GM23338 (cell line): Measurements from ENCODE around the gene HSCB. TPM values are rescaled to one million over a fixed set of nuclear protein-coding genes. Genes with fewer than 3 reads are reported as not detected.

Experiments used
- ATAC-seq: fragments of 200-7000 bp; cut with Tn5 transposase; 3 replicates; pipeline ENCODE4 v1.9.1; 2020
- DNase-seq: peaks from one replicate; pipeline ENCODE4 v3.0.0-alpha.2; 2015; ENCODE audit warnings: low spot score
- H2AFZ ChIP-seq: fragments of 200-600 bp; sonication (generic); 2 replicates; pipeline ENCODE4 v1.8.0; 2016; ENCODE audit warnings: antibody characterized with exemption, mild to moderate bottlenecking, moderate library complexity
- H3F3A ChIP-seq: fragments of 200-600 bp; sonication (generic); replicated peaks from 2 replicates; pipeline ENCODE4 v1.8.0; 2017; ENCODE audit warnings: antibody characterized with exemption, mixed run types, low read depth
- H3K27ac ChIP-seq: fragments of 200-600 bp; sonication (generic); 2 replicates; pipeline ENCODE4 v1.6.1; 2016; ENCODE audit warnings: low read depth
- H3K27me3 ChIP-seq: fragments of 200-600 bp; sonication (generic); 2 replicates; pipeline ENCODE4 v1.8.0; 2016; ENCODE audit warnings: mild to moderate bottlenecking, mixed run types, moderate library complexity; ENCODE audit not compliant: insufficient read depth
- H3K36me3 ChIP-seq: fragments of 200-600 bp; sonication (generic); 2 replicates; pipeline ENCODE4 v1.8.0; 2016; ENCODE audit warnings: mild to moderate bottlenecking; ENCODE audit not compliant: insufficient read depth
- H3K4me1 ChIP-seq: fragments of 200-600 bp; sonication (generic); 2 replicates; pipeline ENCODE4 v1.8.0; 2016; ENCODE audit warnings: mild to moderate bottlenecking, moderate library complexity; ENCODE audit not compliant: insufficient read depth
- H3K4me2 ChIP-seq: fragments of 200-600 bp; sonication (generic); 2 replicates; pipeline ENCODE4 v1.7.1; 2017; ENCODE audit warnings: mixed run types
- H3K4me3 ChIP-seq: fragments of 200-600 bp; sonication (generic); 2 replicates; pipeline ENCODE4 v1.6.1; 2016; ENCODE audit warnings: mixed run types
- H3K79me2 ChIP-seq: fragments of 200-600 bp; sonication (generic); replicated peaks from 2 replicates; pipeline ENCODE4 v1.8.0; 2017; ENCODE audit warnings: mild to moderate bottlenecking; ENCODE audit not compliant: insufficient read depth
- H3K9me2 ChIP-seq: fragments of 200-600 bp; sonication (generic); 2 replicates; pipeline ENCODE4 v1.8.0; 2017; ENCODE audit not compliant: insufficient read depth
- H4K20me1 ChIP-seq: fragments of 200-600 bp; sonication (generic); replicated peaks from 2 replicates; pipeline ENCODE4 v1.8.0; 2017; ENCODE audit warnings: mild to moderate bottlenecking; ENCODE audit not compliant: insufficient read depth
- H3K27ac Mint-ChIP-seq: 2 replicates; pipeline ENCODE4 v1.8.0; 2020; ENCODE audit warnings: inconsistent platforms, mild to moderate bottlenecking, moderate library complexity, mixed read lengths
- H3K27me3 Mint-ChIP-seq: 3 replicates; pipeline ENCODE4 v1.8.0; 2022; ENCODE audit warnings: low read depth, mild to moderate bottlenecking, moderate library complexity, mixed read lengths, inconsistent platforms; ENCODE audit not compliant: insufficient read depth, poor library complexity
- H3K36me3 Mint-ChIP-seq: 3 replicates; pipeline ENCODE4 v1.8.0; 2021; ENCODE audit warnings: low read depth, mild to moderate bottlenecking, inconsistent platforms, moderate library complexity, mixed read lengths
- H3K4me1 Mint-ChIP-seq: 3 replicates; pipeline ENCODE4 v1.8.0; 2020; ENCODE audit warnings: mild to moderate bottlenecking, inconsistent platforms, mixed read lengths
- H3K4me3 Mint-ChIP-seq: 3 replicates; pipeline ENCODE4 v1.8.0; 2021; ENCODE audit warnings: moderate library complexity, mild to moderate bottlenecking, inconsistent platforms, mixed read lengths
- H3K9me3 Mint-ChIP-seq: 3 replicates; pipeline ENCODE4 v1.8.0; 2020; ENCODE audit warnings: moderate library complexity, mild to moderate bottlenecking, inconsistent platforms, mixed read lengths
- POLR2AphosphoS5 ChIP-seq: IDR thresholded peaks from 2 replicates; pipeline ENCODE4 v1.6.1; 2016; ENCODE audit warnings: antibody characterized with exemption, low read depth
- ZNF114 ChIP-seq: fragments of 250-450 bp; sonication (Bioruptor Pico); IDR thresholded peaks from 2 replicates; pipeline ENCODE4 v1.5.0; 2020; ENCODE audit warnings: mild to moderate bottlenecking, moderate library complexity
- ZNF331 ChIP-seq: fragments of 250-450 bp; sonication (Bioruptor Pico); IDR thresholded peaks from 2 replicates; pipeline ENCODE4 v1.5.0; 2020; ENCODE audit warnings: low read depth, mild to moderate bottlenecking, moderate library complexity
- polyA plus RNA-seq: library from polyadenylated mRNA; unstranded; fragments of >200 nt; fragmentation: Nextera tagmentation; extraction: Ambion mirVana; gene quantifications from 2 replicates; pipeline ENCODE4 v1.2.1, GENCODE V29; 2016
- total RNA-seq: library from RNA; depleted of rRNA; stranded (reverse); fragments of >200 nt; shearing (Covaris generic); gene quantifications from 2 replicates; pipeline ENCODE4 v1.2.3, GENCODE V29; 2014
- TF ChIP-seq, protein P1 (sequence below): fragments of 250-450 bp; sonication (Bioruptor Pico); IDR thresholded peaks from 2 replicates; pipeline ENCODE4 v1.5.0; 2020; ENCODE audit warnings: mild to moderate bottlenecking, moderate library complexity

Gene HSCB
- total and polyA plus RNA-seq, 2 experiments from 2014 or later = 18.6 to 30.9 TPM

- no peaks in the 10 kb centered on the region for H3K9me2 ChIP-seq
- H3K4me2 ChIP-seq = no peak overlapping the region
- H3K27me3 Mint-ChIP-seq = peaks cover 11% of the 10 kb centered on the region
- DNase-seq = no peak
- H3K4me1 Mint-ChIP-seq = peaks cover 8% of the 10 kb centered on the region
- peaks cover 55% of the 10 kb centered on the region for H3K36me3 ChIP-seq
- peaks cover 65% of the 10 kb centered on the region for H3F3A ChIP-seq
- no peaks in the 10 kb centered on the region; the same call in 2 of the 3 replicates for H3K9me3 Mint-ChIP-seq
- H3K27ac ChIP-seq = 0 out of 2 replicates have a peak overlapping the region, but pooled peaks have one; percentile 72
- H3K36me3 Mint-ChIP-seq = peaks cover 68% of the 10 kb centered on the region
- no peak overlapping the region for H3K4me3 Mint-ChIP-seq
- H2AFZ ChIP-seq = no peak overlapping the region
- TF ChIP-seq, protein P1, sequence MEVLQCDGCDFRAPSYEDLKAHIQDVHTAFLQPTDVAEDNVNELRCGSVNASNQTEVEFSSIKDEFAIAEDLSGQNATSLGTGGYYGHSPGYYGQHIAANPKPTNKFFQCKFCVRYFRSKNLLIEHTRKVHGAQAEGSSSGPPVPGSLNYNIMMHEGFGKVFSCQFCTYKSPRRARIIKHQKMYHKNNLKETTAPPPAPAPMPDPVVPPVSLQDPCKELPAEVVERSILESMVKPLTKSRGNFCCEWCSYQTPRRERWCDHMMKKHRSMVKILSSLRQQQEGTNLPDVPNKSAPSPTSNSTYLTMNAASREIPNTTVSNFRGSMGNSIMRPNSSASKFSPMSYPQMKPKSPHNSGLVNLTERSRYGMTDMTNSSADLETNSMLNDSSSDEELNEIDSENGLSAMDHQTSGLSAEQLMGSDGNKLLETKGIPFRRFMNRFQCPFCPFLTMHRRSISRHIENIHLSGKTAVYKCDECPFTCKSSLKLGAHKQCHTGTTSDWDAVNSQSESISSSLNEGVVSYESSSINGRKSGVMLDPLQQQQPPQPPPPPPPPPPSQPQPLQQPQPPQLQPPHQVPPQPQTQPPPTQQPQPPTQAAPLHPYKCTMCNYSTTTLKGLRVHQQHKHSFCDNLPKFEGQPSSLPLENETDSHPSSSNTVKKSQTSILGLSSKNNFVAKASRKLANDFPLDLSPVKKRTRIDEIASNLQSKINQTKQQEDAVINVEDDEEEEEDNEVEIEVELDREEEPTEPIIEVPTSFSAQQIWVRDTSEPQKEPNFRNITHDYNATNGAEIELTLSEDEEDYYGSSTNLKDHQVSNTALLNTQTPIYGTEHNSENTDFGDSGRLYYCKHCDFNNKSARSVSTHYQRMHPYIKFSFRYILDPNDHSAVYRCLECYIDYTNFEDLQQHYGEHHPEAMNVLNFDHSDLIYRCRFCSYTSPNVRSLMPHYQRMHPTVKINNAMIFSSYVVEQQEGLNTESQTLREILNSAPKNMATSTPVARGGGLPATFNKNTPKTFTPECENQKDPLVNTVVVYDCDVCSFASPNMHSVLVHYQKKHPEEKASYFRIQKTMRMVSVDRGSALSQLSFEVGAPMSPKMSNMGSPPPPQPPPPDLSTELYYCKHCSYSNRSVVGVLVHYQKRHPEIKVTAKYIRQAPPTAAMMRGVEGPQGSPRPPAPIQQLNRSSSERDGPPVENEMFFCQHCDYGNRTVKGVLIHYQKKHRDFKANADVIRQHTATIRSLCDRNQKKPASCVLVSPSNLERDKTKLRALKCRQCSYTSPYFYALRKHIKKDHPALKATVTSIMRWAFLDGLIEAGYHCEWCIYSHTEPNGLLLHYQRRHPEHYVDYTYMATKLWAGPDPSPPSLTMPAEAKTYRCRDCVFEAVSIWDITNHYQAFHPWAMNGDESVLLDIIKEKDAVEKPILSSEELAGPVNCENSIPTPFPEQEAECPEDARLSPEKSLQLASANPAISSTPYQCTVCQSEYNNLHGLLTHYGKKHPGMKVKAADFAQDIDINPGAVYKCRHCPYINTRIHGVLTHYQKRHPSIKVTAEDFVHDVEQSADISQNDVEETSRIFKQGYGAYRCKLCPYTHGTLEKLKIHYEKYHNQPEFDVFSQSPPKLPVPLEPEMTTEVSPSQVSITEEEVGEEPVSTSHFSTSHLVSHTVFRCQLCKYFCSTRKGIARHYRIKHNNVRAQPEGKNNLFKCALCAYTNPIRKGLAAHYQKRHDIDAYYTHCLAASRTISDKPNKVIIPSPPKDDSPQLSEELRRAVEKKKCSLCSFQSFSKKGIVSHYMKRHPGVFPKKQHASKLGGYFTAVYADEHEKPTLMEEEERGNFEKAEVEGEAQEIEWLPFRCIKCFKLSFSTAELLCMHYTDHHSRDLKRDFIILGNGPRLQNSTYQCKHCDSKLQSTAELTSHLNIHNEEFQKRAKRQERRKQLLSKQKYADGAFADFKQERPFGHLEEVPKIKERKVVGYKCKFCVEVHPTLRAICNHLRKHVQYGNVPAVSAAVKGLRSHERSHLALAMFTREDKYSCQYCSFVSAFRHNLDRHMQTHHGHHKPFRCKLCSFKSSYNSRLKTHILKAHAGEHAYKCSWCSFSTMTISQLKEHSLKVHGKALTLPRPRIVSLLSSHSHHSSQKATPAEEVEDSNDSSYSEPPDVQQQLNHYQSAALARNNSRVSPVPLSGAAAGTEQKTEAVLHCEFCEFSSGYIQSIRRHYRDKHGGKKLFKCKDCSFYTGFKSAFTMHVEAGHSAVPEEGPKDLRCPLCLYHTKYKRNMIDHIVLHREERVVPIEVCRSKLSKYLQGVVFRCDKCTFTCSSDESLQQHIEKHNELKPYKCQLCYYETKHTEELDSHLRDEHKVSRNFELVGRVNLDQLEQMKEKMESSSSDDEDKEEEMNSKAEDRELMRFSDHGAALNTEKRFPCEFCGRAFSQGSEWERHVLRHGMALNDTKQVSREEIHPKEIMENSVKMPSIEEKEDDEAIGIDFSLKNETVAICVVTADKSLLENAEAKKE = no peak
- peak; percentile 32; the same call in 1 of the 2 replicates for TF ChIP-seq POLR2AphosphoS5
- peaks cover 49% of the 10 kb centered on the region for H3K79me2 ChIP-seq
- peaks cover 38% of the 10 kb centered on the region for H4K20me1 ChIP-seq
- ATAC-seq = no peak
- no peaks in the 10 kb centered on the region for H3K27me3 ChIP-seq
- H3K27ac Mint-ChIP-seq = no peak overlapping the region
- H3K4me1 ChIP-seq = peaks cover 10% of the 10 kb centered on the region
- H3K4me3 ChIP-seq = no peak overlapping the region
These were observed 53.3 kb downstream of the HSCB start for GRCh38 chr22:28795071-28795693.

GRCh38 chr22:28795932-28796856 lies 54.4 kb downstream of the HSCB start:
- H3K27me3 ChIP-seq = no peaks in the 10 kb centered on the region
- ATAC-seq (no peak), DNase-seq (no peak)
- peaks cover 59% of the 10 kb centered on the region for H3F3A ChIP-seq
- Mint-ChIP-seq H3K4me3 (no peak overlapping the region), H3K27me3 (peaks cover 18% of the 10 kb centered on the region), H3K36me3 (peaks cover 68% of the 10 kb centered on the region), H3K4me1 (peaks cover 11% of the 10 kb centered on the region), H3K27ac (no peak overlapping the region), H3K9me3 (no peaks in the 10 kb centered on the region; the same call in 2 of the 3 replicates)
- 0 out of 2 replicates have a peak overlapping the region, but pooled peaks have one; percentile 72 for H3K27ac ChIP-seq
- H3K4me2 ChIP-seq = no peak overlapping the region
- no peak overlapping the region for H2AFZ ChIP-seq
- H3K4me3 ChIP-seq = no peak overlapping the region
- H3K4me1 ChIP-seq = peaks cover 10% of the 10 kb centered on the region
- H3K9me2 ChIP-seq = no peaks in the 10 kb centered on the region
- peaks cover 55% of the 10 kb centered on the region for H3K36me3 ChIP-seq
- peaks cover 52% of the 10 kb centered on the region for H3K79me2 ChIP-seq
- TF ChIP-seq ZNF331 (no peak), ZNF114 (CRISPR knock-in tag) (no peak)
- peaks cover 38% of the 10 kb centered on the region for H4K20me1 ChIP-seq
